ENCODE data around the gene GATAD1. TPM values are rescaled to one million over a fixed set of nuclear protein-coding genes. Genes with fewer than 3 reads are reported as not detected.
"Not testable (repeated sequence)": the region's sequence is repeated elsewhere in the genome, so short reads cannot be mapped to it uniquely, and the experiment has no call there.

The GATAD1 gene
- total RNA-seq, 1 experiment from 2014 or later, result 29.5 TPM

DNA sequence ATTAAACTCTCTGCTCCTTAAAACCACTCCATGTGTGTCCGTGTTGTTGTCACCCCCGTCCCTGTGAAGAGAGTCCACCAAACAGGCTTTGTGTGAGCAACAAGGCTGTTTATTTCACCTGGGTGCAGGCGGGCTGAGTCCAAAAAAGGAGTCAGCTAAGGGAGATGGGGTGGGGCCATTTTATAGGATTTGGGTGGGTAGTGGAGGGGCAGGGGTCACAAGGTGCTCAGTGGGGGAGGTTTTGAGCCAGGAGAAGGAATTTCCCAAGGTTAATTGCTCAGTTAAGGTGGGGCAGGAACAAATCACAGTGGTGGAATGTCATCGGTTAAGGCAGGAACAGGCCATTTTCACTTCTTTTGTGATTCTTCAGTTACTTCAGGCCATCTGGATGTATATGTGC is 31.9 kb downstream of the GATAD1 start:
- DNase-seq (ENCODE audit: low read depth), result not testable (repeated sequence)

DNA sequence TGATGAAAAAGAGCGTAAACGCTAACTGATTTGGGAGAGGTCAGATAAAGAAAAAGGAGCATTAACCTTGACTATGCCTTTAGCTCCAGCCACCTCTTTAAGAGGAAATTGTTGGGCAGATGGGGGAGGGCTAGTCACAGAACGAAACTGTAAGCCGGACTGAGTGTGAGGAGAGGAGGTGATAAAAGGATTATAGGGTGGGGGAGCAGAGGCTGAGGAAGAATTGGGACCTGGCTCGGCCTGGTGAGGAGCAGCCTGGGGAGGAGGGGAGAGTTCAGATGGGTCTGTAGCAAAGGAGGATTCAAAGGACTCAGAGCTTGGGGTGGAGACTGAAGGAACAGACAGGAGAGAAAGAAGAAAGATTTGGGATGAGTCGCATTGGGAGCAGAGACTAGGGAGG is 36.3 kb downstream of the GATAD1 start:
- not testable (repeated sequence) for DNase-seq (ENCODE audit: low read depth)

DNA sequence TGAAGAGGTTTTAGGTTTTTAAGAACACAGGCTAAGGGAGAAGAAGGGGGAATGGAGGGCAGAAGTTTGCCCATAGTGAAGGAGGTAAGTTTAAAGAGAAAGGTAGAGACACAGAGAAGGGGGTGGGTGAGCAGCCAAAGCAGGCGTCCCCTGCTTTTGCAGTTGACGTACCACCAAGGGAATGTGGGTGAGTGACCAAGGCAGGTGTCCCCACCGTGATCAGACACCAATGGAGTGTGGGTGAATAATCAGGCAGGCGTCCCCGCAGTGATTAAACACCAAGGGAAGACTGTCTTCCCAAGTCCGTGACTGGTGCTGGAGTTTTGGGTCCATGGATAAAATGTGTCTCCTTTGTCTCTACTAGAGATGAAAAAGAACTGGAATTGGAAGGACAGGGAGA is 36.9 kb downstream of the GATAD1 start:
- not testable (repeated sequence) for DNase-seq (ENCODE audit: low read depth)

DNA sequence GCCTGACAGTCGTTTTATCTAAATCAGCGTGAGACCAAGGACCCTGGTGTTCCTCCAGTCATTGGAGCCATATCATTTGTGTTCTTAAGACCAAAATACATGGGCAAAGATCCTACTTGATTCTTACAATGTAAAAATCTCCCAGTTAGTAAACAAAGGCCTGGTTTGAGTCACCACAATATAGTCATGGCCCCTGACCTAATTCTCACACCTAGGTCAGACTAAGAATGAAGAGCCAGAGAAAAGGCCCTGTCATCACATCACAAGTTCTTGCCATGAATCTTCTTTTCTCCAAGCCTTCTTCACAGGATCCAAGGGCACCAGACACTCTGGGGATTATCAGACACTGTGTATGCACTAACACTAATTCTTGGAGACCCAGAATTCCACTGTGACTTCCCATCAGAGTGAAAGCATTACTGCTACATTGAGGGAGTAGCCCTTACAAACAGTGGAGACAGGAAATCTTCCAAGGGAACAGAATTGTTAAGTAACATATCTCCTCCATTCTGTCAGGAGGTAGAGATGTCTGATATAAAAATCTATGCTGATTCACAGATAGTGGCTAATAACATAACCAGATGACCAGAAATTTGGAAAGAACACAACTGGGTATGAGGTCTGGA is 38.1 kb downstream of the GATAD1 start:
- peak; percentile 2 for DNase-seq (ENCODE audit: low read depth)

GRCh38 chr7:92485974-92486373 is 38.7 kb downstream of the GATAD1 start:
- DNase-seq (ENCODE audit: low read depth), result no peak

DNA sequence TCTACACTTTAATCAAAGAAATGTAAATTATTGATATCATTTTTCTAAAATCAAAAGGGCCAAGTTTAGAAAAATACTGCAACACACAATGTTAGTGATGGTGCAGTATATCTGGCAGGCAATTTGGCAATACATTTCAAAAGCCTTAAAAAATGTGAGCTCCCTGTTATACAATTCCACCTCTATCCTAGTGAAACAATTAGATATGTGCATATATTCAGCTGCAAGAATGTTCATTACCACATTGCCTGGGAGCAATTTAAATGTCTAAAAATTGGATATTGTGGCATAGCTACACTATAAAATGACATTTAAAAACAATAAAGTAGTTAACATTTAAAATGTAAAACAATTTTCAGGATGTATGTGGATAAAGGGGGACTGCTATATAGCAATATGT is 40.5 kb downstream of the GATAD1 start:
- DNase-seq (ENCODE audit: low read depth), result no peak

DNA sequence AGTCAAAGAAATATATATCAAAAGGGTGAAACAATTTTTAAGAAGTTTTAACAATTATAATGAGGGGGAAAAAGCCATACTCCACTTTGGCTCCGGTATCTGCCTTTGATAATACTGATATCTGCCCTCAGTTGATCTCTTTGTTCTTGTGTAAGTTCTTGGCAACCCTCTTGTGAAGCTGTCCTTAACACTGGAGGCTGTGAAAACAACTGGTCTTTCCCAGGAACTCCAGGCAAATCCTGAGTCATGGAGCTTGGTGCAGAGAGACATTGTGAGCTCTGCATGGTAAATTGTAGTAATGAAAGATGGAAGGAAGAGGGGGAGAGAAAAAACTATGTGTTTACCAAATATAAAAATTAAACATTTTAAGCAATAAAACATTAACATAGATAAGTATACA is 42.4 kb downstream of the GATAD1 start:
- DNase-seq (ENCODE audit: low read depth), result peak; percentile 22

GRCh38 chr7:92496876-92497275 is 49.6 kb downstream of the GATAD1 start:
- DNase-seq (ENCODE audit: low read depth), result peak; percentile 12

GRCh38 chr7:92498557-92498956 is 51.3 kb downstream of the GATAD1 start:
- DNase-seq (ENCODE audit: low read depth), result no peak

- no peak for DNase-seq (ENCODE audit: low read depth)
Observed at GRCh38 chr7:92503767-92504166, 56.5 kb downstream of the GATAD1 start.

DNA sequence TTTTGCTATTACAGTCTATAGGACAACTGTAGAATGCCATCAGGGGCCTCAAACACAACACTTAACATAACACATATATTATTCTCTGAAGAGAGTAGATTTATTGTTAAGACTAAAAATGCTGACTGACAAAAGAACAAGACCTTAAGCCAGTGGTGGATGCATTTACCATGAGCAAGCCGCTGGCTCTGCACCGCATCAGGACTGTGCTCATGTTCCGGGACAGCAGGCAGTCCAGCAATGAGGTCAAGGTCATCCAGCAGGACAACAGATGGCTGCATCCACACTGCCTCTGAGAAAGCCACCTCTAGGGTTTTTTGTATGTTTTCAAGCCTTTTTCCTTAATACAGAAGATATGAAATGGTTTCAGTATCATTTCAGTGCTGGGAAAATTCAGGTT is 57.3 kb downstream of the GATAD1 start:
- peak; percentile 14 for DNase-seq (ENCODE audit: low read depth)

- no peak for DNase-seq (ENCODE audit: low read depth)
Observed at GRCh38 chr7:92506363-92506762, 59.1 kb downstream of the GATAD1 start.

DNA sequence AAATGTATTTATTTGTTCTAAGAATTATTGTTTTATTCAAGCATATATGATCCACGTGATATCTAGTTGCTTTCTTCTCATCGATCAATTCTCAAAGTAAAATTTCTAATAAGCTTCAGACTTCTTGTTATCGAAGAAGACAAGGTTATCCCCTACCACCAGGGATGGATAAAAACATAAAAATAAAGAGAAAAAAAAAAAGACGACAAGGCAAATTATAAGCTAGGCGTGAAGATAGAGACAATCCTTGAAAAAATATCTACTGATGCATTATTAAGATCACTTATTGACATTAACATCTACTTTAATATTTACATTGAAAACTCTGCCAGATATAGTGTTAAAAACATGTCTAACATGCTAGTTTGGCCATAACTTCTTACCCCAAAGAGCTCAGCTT is 61.7 kb downstream of the GATAD1 start:
- DNase-seq (ENCODE audit: low read depth), result no peak

Other genes with a start within 250 kb of the GATAD1 start
- 66.6 and 71.3 TPM in 2 replicates for gene KRIT1, start 201.6 kb upstream of the GATAD1 start, total RNA-seq (2014; rRNA removed)
- 41.6 and 42.9 TPM in 2 replicates for gene ANKIB1, start 201.5 kb upstream of the GATAD1 start, total RNA-seq (2014; rRNA removed)
- not detected in 2 replicates for gene ERVW-1, start 30.5 kb downstream of the GATAD1 start, total RNA-seq (2014; rRNA removed)
- gene PEX1, start 81.0 kb downstream of the GATAD1 start, total RNA-seq (2014; rRNA removed), result 17.1 and 19.6 TPM in 2 replicates
- gene RBM48, start 81.3 kb downstream of the GATAD1 start, total RNA-seq (2014; rRNA removed), result 12.9 and 13.1 TPM in 2 replicates
- 25.6 and 30.0 TPM in 2 replicates for gene FAM133B, start 142.9 kb downstream of the GATAD1 start, total RNA-seq (2014; rRNA removed)